Astrocyte (in vitro differentiated cells and primary cell): ENCODE results near the gene LAMA4.

Source experiments
- CTCF ChIP-seq: IDR thresholded peaks from 2 replicates; pipeline ENCODE4 v1.5.1; 2011; ENCODE audit warnings: low read depth, mild to moderate bottlenecking, inconsistent platforms, low read length, moderate library complexity; ENCODE audit not compliant: insufficient read depth
- EZH2 ChIP-seq: IDR thresholded peaks from 2 replicates; pipeline ENCODE4 v1.6.1; 2012; ENCODE audit warnings: mild to moderate bottlenecking, low read length, inconsistent platforms; ENCODE audit not compliant: insufficient read depth

DNA sequence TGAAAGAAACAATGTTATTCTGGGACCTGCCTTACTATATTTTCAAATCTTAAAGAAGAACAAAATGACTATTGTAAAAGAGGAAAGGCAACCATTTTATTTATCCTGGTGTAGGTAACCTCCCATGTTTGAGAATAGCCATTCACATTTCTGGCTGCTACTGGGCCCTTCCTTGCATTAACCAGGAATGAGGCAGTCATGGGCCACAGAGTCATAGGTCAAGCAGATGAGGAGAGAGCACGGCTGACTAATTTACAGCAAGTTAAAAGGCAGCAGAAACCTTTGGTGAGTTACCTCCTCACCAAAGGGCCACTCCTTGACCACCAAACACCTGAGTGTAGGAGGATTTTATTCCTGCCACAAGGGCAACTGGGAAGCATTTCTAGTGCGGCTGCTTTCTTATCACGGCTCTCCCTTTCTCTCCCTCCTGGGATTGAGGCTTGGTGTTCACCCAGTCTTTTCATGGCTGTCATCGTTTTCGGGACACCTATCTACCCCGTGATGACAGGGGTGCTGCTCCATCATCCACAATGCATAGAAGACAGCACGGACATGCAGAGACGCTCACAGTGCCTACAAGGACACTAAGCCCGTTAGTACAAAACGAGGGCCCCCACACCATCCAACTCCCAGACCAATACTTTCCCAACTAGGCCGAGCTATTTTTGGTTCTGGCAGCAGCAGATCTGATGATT lies 4.4 kb upstream of the LAMA4 start:
- TF ChIP-seq CTCF (no peak), EZH2 (no peak)
